ENCODE results near the gene UNK. TPM values are rescaled to one million over a fixed set of nuclear protein-coding genes. Genes with fewer than 3 reads are reported as not detected.

The UNK gene
- total RNA-seq, 1 experiment from 2014 or later, result 19.6 TPM

Other genes starting within 250 kb of the UNK start
- 0.18 and 3.9 TPM in 2 replicates for gene MYO15B, start 197.0 kb upstream of the UNK start, total RNA-seq (2014; rRNA removed; shearing (Covaris generic))
- gene SMIM5, start 151.4 kb upstream of the UNK start, total RNA-seq (2014; rRNA removed; shearing (Covaris generic)), result not detected in 2 replicates
- 16.7 and 40.0 TPM in 2 replicates for gene RECQL5, start 117.7 kb upstream of the UNK start, total RNA-seq (2014; rRNA removed; shearing (Covaris generic))
- 94.1 and 162 TPM in 2 replicates for gene SAP30BP, start 117.5 kb upstream of the UNK start, total RNA-seq (2014; rRNA removed; shearing (Covaris generic))
- 0.06 TPM in 1 of 2 replicates, not detected in the other for gene ITGB4, start 63.3 kb upstream of the UNK start, total RNA-seq (2014; rRNA removed; shearing (Covaris generic))
- 68.3 and 87.8 TPM in 2 replicates for gene GALK1, start 19.6 kb upstream of the UNK start, total RNA-seq (2014; rRNA removed; shearing (Covaris generic))
- 2.8 and 6.0 TPM in 2 replicates for gene UNC13D, start 59.6 kb downstream of the UNK start, total RNA-seq (2014; rRNA removed; shearing (Covaris generic))
- 18.6 and 18.7 TPM in 2 replicates for gene WBP2, start 70.5 kb downstream of the UNK start, total RNA-seq (2014; rRNA removed; shearing (Covaris generic))
- gene TRIM47, start 93.8 kb downstream of the UNK start, total RNA-seq (2014; rRNA removed; shearing (Covaris generic)), result 2.1 and 2.7 TPM in 2 replicates
- gene TRIM65, start 112.1 kb downstream of the UNK start, total RNA-seq (2014; rRNA removed; shearing (Covaris generic)), result 37.5 and 41.7 TPM in 2 replicates
- gene MRPL38, start 120.1 kb downstream of the UNK start, total RNA-seq (2014; rRNA removed; shearing (Covaris generic)), result 102 and 134 TPM in 2 replicates
- gene FBF1, start 156.2 kb downstream of the UNK start, total RNA-seq (2014; rRNA removed; shearing (Covaris generic)), result 10.4 and 21.6 TPM in 2 replicates
- 27.7 and 32.2 TPM in 2 replicates for gene ACOX1, start 194.4 kb downstream of the UNK start, total RNA-seq (2014; rRNA removed; shearing (Covaris generic))
- 31.4 and 39.4 TPM in 2 replicates for gene TEN1, start 194.4 kb downstream of the UNK start, total RNA-seq (2014; rRNA removed; shearing (Covaris generic))
- 0.68 and 2.5 TPM in 2 replicates for gene CDK3, start 216.0 kb downstream of the UNK start, total RNA-seq (2014; rRNA removed; shearing (Covaris generic))
- 0.80 and 5.4 TPM in 2 replicates for gene EVPL, start 242.5 kb downstream of the UNK start, total RNA-seq (2014; rRNA removed; shearing (Covaris generic))

All from G401 (cell line).